Activated CD8-positive, alpha-beta memory T cell treated with anti-CD3 and anti-CD28 coated beads for 4 hours (primary cell): ENCODE measurements around the gene RPGRIP1L.

Source experiments
- DNase-seq, 2 donors: peaks; one replicate each; pipeline ENCODE4 v3.0.0-alpha.2; 2020; ENCODE audit warnings: low read depth in 2 of 2

The RPGRIP1L gene

DNA sequence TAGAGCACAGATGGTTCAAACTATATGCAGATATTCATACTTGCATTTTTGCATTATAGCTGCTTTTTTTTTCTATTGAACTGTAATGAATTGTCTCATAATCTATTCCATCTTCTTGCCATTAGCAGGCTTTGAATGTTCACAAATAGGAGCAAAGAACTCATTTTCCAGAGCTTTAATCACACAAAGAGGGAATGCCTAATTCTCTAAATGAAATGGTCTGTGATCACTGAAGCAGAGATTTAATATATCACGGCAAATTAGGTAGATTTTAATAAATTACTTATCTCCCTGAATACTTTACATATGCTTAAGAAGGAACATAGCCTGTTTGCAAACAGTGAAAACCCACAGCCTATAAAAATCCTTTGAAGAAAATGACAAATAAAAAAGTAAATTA, 103.0 kb downstream of the RPGRIP1L start:
- no peak for DNase-seq

DNA sequence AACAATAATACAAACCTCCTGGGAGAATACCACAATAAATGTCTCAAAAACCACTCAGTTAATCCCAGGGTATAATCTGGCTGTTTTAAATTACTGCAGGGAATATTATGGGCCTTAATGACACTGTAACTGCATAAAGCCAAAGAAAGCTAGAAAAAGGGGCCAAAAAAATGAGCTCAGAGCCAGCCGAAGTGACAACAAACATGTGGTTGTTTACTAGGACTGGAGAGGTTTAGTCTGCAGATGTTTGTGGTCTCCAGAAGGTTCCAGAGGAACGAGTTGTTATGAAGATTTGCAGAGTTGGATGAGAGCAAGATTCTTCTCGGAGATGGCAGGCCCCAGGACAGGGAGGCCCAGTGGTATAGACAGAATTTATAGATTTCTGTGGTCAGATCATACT, 103.5 kb downstream of the RPGRIP1L start:
- no peak for DNase-seq

DNA sequence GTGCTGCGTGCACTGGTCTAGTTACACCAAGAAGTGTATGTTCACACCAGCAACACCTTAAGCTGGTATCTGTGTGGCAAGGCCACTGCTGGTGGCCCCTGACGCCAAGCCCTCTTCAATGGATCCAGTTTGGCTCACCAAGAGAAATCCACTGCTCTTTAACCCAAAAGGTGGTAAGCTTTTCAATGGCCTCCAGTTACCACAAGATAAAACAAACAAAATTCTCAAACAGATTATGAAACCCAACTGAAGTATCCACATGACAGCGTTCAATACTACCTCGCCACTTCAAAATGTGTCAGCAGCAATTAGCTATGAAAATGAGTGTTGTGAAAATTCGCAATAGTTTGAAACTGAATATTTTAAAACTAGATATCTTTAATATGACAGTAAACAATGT, 104.1 kb downstream of the RPGRIP1L start:
- no peak for DNase-seq

DNA sequence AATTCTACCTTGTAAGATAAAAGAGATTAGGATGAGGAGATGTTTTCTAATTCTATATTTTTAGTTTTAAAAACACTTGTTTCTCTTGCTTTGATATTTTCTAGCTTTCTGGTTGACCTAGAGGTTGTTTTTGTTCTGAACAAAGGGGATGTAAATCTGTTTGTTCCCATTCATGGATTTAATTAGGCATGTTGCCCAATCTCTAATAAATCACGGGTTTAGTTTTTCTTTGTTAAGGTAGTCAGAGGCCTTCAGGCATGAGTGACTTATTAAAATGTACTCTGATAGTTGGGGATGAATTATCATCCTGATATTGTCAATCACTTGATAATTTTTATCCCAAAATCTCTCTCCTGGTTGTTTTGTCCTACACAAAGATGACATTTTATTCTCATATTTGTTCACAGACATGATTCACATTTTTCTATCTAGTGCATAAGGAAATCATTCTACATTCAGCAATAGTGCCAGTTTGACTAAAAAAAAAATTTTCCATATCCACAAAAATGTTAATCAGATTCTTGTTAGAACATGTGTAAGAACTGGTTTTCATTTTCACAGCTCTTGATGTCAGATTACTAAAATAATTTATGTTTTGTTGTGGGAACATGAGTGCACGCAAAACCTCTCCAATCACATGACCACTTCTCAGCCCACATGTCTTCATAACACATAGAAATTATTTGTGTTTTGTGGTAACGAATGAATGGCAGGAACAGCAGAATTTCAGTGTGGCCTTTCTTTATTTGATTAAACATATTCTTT, 105.0 kb downstream of the RPGRIP1L start:
- DNase-seq: no peak

DNA sequence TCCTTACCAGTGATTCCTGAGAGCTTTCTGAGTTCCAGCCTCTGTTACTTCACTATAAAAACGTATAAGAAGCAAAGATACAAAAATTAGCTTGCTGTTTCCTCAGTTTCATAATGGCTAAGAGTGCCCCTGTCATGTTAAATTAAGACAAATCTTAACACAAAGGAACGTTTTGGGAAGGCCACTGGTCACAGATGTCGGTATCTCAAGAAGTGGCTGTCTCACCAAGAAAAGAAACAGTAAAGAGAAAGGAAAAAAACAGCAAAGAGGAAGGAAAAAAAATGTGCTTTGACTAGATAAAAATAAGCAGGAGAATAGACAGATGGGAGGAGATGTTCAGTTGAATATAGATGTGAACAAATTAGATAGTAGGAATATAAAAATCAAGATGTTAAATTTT, 105.9 kb downstream of the RPGRIP1L start:
- DNase-seq: no peak

DNA sequence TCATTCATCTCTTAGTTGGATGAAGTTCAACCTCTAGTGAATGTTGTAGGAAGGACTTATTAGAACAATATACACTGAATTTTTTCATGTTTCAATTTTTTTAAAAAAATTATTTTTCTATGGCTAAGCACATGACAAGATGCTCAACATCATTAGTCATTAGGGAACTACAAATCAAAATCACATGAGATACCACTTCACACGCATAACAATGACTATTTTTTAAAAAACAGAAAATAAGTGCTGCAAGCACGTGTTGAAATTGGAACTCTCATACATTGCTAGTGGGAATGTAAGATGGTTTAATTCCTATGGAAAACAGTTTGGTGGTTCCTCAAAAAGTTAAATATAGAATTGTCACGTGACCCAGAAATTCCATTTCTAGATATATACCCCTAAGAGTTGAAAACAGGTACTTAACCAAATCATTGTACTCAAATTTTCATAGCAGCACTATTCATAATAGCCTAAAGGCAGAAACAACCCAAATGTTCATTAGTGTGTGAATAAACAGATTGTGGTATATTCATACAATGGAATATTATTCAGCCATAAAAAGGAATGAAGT, 115.5 kb downstream of the RPGRIP1L start:
- DNase-seq: no peak

DNA sequence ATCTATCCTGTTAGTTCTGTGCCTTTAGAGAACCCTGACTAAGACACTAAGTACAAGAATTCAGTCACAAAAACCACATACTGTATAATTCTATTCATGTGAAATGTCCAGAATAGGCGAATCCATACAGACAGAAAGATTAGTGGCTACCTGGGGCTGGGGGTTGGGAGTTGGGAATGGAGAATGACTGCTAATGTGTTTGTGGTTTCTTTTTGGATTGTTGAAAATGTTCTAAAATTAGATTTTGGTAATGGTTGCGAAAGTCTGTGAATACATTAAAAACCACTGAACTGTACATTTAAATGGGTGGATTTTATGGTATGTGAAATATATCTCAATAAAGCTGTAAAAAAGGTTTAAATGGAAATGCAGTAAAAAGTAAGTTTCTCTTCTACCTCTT, 120.3 kb downstream of the RPGRIP1L start:
- no peak for DNase-seq

DNA sequence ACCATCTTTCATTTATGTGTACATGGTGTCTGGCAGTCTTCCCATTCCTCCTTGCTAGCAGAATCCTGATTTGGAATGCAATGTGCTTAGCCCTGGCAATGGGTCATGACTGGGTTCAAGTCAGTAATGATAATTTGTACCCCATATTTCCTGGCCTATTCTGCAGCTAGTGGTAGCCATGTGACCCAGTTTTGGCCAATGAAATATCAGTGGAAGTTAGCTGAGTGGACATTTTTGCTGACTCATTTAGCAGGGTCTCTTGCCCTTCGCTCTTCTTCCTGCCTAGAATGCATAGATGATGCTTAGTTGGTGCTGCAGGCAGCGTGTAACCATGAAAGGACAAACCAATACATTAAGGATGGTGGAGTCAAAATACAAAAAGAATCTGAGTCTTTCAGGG, 121.9 kb downstream of the RPGRIP1L start:
- no peak for DNase-seq

DNA sequence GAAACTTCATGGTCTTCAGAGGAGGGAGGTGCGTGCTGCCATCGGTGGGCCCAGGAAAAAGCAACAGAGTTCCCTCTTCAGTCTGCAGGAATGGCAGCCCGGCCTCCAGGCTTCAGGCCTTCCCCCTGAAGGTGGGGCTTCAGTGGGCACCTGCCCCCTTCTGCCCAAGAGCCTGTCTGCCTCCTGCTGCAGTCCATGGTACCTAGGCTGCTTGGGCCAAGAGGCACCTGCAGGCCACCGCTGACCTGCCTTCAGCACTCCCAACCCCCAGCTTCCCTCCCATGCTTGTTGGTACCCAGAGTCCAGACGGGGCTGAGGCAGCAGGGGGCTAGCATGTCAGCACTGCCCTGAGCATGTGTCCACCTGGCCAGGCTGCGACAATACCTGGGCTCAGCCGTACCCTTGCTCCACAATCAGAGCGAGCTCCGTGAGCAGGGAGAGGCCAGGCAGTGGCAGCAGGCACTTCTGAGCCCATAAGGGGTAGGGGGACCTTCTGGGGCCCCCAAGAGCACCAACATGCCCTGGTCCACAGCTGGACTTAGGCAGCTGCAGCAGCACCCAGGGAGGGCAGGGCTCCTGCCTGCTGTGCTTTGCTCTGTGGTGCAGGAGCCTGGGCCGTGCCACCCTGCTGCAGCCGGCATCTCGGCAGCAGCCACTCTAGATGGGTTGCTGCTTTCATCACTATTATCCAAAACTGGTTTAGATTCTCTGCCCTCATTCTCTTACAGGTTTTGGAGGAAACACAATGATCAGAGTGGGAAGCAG, 123.4 kb downstream of the RPGRIP1L start:
- DNase-seq: no peak

DNA sequence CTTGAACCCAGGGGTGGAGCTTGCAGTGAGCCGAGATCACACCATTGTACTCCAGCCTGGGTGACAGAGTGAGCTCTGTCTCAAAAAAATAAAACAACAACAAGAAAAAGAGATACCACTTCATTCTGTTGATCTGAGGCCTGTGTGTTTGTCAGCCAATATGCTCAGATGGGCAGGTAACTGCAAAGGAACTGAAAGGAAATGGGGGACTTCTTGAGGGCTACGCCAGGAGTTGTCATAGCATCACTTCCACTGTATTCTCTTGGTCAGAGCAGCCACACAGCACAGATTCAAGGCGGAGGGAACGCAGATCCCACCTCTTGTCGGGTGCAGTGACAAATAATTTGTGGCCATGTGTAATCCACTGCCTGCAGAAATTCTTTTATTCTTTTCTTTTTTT, 126.8 kb downstream of the RPGRIP1L start:
- no peak for DNase-seq

DNA sequence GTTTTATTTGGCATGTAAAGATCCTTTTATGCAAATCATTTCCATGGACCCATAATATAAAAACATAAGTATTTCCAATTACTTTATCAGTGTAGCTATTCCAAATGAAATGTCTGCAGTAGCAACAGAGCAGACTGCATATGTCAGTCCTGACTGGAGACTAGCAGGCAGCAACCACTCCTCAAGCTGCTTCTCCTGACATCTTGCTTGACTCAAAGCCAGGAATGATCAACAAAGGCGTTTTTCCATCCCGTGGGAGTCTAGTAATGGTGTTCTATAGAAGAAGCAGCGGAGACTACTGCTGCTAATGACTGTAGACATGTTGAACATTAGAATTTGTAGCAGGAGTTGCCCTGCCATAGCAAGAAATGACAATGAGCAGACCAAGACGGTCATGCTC, 127.4 kb downstream of the RPGRIP1L start:
- no peak for DNase-seq

DNA sequence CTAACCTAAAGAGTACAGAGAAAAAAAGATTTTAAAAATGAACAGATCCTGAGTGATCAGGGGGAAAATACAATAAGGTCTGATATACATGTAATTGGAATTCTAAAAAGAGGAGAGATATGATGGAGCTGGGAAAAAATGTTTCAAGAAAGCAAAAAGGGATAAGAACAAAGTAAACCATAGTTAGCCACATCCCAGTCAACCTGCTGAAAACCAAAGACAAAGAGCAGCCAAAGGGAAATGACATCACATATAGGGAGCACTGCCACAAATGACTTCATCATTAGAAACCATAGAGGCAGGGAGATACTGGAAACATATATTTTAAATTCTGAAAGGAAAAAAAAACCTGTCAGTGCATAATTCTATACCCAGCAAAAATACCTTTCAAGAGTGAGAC, 131.9 kb downstream of the RPGRIP1L start:
- no peak for DNase-seq

DNA sequence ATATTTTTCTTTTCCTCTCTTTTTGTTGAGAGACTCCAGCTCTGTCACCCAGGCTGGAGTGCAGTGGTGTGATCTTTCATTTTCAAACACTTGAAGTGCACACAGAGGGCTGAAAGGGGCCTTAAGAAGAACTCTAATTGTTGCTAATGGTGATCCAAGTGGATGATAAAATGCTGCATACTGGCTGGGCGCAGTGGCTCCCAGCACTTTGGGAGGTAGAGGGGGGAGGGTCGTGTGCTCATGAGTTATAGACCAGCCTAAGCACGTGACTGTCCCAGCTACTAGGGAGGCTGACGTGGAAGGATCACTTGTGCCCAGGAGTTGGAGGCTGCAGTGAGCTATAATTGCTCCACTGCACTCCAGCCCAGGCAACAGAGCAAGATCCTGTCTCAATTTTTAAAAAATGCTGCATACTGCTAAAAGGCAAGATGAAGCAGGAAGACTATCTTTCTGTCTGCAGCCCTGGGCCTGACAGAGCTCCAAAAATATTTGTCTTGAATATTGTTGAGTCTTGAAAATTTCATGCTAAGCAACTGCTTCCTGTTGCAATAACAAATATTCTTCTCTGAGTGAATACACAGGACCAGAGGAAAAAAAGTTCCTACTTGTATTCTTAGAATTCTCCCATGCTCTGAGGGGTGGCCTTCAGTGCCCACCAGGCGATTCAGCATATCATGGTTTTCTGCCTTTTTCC, 137.0 kb downstream of the RPGRIP1L start:
- DNase-seq: no peak

DNA sequence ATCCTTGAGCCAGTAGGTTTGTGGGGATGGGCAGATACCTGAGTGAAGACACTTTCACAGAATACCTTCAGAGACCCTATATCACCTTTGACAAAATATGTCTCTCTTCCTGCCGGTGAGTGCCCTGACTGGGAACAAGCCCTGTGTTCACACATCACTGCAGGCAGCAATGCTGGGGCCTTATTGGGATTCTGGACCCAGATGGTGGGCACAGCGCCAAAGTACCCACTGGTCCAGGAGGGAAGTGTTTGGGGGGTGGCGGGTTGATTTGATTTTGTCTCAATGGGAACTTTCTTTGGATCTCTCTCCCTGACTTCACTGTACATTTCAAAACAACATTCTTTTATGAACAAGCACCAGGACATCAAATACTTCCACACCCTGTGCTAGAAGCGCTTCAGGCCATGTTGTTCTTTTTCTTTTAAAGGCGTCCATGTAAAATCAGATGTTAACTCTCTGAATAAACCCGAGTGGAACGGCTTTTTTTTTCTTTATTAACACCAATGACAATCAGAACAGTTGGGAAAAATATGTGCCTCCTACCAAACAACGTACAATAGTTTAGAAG, 138.3 kb downstream of the RPGRIP1L start:
- DNase-seq: no peak

DNA sequence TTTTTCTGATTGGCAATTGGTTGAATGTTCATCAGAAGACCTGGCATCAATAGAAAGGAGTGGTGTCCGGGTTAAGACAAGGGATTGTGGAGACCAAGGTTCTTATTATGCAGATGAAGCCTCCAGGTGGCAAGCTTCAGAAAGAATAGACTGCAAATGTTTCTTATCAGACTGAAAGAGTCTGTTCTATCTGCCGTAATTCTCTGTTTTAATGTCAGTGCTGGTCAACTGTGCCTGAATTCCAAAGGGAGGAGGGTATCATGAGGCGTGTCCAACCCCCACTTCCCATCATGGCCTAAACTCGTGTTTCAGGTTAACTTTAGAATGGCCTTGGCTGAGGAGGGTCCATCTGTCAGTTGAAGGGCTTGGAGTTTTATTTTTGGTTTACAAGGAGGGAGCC, 140.2 kb downstream of the RPGRIP1L start:
- no peak for DNase-seq

DNA sequence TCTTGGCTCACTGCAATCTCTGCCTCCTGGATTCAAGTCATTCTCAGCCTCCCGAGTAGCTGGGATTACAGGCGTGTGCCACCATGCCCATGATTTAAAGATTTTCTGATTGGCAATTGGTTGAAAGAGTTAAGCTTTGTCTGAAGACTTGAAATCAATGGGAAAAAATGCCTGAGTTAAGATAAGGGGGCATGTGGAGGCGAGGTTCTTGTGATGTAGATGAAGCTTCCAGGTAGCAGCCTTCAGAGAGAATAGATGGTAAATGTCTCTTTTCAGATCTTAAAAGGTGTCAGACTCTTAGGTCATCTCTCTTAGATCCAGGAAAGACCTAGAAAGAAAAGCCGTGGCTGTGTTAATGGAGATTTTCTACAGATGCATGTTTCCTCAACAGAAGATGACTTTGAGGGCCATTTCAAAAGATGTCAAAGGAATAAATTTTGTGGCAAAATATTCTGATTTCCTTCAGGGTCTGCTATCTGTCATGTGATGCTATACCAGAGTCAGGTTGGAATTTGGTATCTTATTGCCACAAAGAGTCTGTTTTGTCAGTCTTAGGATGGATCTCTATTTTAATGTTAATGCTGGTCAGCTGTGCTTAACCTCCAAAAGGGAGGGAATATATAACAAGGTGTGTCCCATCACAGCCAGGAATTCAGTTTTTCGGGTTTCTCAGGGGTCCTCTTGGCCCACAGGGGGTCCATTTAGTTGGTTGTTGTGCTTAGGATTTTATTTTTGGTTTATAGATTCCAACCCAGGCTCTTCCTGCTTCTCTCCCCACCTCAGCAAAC, 142.4 kb downstream of the RPGRIP1L start:
- no peak for DNase-seq

DNA sequence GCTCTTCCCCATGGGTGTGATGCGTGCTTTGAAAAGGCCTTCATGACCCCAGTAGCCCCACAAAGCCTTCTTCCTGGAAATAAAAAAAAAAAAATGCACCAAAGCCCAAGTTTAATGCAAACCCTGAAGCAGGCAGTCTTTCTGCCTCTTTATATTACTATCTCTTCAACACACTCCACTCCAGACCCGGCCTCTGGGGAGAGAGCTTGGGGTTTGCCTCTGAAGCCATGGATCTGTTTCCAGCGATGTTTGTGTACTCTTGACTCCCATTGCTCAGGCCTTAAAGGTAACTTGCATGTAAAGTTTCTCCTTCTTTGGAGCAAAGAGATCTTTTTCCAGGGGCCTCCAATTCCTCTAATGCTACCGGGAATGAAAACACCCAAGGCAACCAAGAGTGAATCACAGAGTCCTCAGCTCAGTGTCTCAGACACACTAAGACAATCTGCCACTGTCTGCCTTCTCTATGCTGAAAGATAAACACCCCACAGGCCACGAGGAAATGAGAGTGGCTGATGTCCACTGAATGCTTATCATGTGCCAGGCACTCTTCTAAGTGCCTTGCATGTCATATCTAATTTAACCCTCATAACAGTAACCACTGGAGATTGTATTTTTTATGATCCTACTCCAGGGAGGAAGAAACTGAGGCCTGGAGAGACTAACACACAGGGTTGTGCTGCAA, 144.2 kb downstream of the RPGRIP1L start:
- no peak for DNase-seq

DNA sequence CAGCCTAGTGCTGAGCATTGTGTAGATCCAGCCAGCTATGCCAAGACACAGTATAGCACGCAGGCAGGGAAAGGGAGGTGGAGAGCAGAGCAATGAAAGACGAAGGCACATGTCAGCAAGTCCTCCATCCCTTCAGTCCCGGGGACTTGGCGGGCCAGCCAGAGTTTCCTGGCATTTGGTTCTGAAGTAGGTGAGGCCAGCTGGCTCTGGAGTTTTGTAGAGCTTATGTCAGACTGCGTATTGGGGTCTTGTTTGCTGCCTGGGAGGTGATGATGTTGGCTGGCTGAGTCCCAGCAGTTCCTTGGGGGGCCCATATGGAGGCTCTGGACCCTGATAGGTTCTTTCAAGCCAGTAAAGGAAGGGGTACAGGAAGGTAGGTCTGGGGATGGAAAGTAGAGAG, 144.9 kb downstream of the RPGRIP1L start:
- DNase-seq: no peak

DNA sequence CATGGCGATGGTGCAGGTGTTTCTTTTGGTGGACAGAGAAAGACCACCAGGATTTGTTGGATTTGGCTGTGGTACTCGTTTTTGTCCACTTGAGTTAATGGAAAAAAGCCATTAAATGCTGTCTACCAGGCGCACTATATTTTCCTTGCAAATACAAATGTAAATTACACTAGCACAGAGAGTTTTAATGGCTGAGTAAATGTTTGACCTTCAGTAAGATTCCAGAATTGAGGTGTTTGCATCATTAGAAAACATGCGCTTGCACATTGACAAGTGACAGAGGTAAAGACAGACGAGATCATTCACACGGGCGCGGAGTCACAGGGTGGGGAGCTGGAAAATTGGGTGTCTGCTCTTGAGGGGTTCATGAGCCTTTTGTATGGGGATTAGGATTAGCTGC, 147.1 kb downstream of the RPGRIP1L start:
- no peak for DNase-seq

DNA sequence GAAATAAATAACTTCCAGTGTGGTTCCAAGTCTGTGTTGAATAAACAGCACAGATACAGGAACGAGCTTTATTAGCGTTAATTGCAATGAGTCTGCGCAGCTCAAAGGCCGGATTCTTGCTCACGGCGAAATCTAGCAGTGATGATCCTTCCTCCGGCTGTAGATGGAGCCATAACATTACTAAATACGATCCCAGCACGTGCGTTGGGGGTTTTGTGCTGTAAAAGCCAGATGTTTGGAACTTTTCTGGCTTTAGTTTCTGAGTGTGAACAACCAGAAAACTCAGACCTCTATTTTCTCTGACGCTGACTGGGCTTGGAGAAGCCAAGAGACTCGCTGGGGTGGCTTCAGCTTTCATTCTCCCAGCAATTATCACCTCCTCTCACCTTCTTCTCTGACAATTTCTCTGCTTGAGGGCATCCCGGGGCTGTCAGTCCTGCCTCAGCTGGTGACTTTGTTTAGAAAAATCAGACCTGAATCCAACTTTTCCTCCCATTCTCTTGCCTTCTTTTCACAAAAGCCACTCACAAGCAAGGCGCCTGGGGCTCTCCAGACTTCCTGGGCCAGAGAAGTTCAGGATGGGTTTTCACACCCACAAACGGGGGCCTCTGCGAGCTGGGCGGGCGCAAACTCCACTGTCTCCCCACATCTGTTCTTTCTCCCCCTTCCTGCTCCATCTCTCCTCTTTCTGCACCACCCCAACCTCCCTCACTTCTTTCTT, 153.5 kb downstream of the RPGRIP1L start:
- DNase-seq: peak; percentile 4 to 28
